Cardiac septum (tissue), 1 donor: ENCODE results near the gene PIP4K2C. TPM values are rescaled to one million over a fixed set of nuclear protein-coding genes. Genes with fewer than 3 reads are reported as not detected.

Source experiments
- DNase-seq: peaks from one replicate; pipeline ENCODE4 v3.0.0-alpha.2; 2020; ENCODE audit warnings: low spot score
- intact Hi-C: fragments of 100-400 bp; cut with DNase I; formaldehyde crosslinking; loops from one replicate; pipeline ENCODE4 v1.14.0; 2022
- long read RNA-seq: library from polyadenylated mRNA; unstranded; transcript quantifications from one replicate; pipeline ENCODE4 v2.0.0, GENCODE V29; 2021
- total RNA-seq: library from RNA; stranded (reverse); fragmentation: NEBNext Ultra II Directional; extraction: Animal tissue kit (Norgen Biotek cat#: 25700); gene quantifications from one replicate; pipeline ENCODE4 v1.2.1, GENCODE V29; 2021
- donor health status: DM: no; HTN: no; CAD: no.

Gene PIP4K2C
- 17.9 TPM for total RNA-seq
- long read RNA-seq, transcript PIP4K2C-201 (10 exons, 2,924 nt): major isoform, 17 of 24 reads
- long read RNA-seq, partial matches to known transcripts: 2 of 24 reads
- long read RNA-seq, other reads (novel, unspliced or antisense): 4 of 24 reads

GRCh38 chr12:57590864-57591781 lies at the start of gene PIP4K2C:
PIP4K2C (plus strand) TSS chr12:57591192; CDS start chr12:57591290, 98 bp downstream.
- peak; percentile 94 for DNase-seq
- intact Hi-C loops: no loop called here

- intact Hi-C loops: no loop called here
- DNase-seq: no peak
Measured at GRCh38 chr12:57541717-57542116, 49.3 kb upstream of the PIP4K2C start.

GRCh38 chr12:57543581-57543980 lies 47.4 kb upstream of the PIP4K2C start:
- no peak for DNase-seq
- intact Hi-C loops: no loop called here

- intact Hi-C loops: loop anchor here (2.0 kb wide), 1 partner anchor 23 kb away; the partner anchor contains the start of gene MBD6
- DNase-seq: no peak
Measured at GRCh38 chr12:57545809-57546437, 45.1 kb upstream of the PIP4K2C start.

GRCh38 chr12:57546438-57547287 lies 44.3 kb upstream of the PIP4K2C start, which contains the start of gene DCTN2:
DCTN2 (minus strand) TSS chr12:57547192; CDS start chr12:57547063, 129 bp downstream.
- DNase-seq: peak; percentile 97
- intact Hi-C loops: loop anchor here (2.0 kb wide), 1 partner anchor 24 kb away; the partner anchor contains the start of gene MBD6

- no peak for DNase-seq
- intact Hi-C loops: loop anchor here (2.0 kb wide), 1 partner anchor 25 kb away; the partner anchor contains the start of gene MBD6
Measured at GRCh38 chr12:57547288-57548012, 43.5 kb upstream of the PIP4K2C start.

- DNase-seq: no peak
- intact Hi-C loops: no loop called here
Measured at GRCh38 chr12:57548013-57548315, 43.0 kb upstream of the PIP4K2C start.

- intact Hi-C loops: no loop called here
- no peak for DNase-seq
Measured at GRCh38 chr12:57548488-57548887, 42.5 kb upstream of the PIP4K2C start.

- DNase-seq: no peak
- intact Hi-C loops: no loop called here
Measured at GRCh38 chr12:57549203-57549908, 41.6 kb upstream of the PIP4K2C start.

GRCh38 chr12:57549909-57550640 lies 40.9 kb upstream of the PIP4K2C start, which contains the start of gene KIF5A:
KIF5A (plus strand) TSS chr12:57550044; CDS start chr12:57550272, 228 bp downstream.
- DNase-seq: no peak
- intact Hi-C loops: no loop called here

- no peak for DNase-seq
- intact Hi-C loops: no loop called here
Measured at GRCh38 chr12:57550641-57551549, 40.1 kb upstream of the PIP4K2C start.

GRCh38 chr12:57551637-57552305 lies 39.2 kb upstream of the PIP4K2C start:
- intact Hi-C loops: no loop called here

GRCh38 chr12:57552306-57552651 lies 38.7 kb upstream of the PIP4K2C start:
- intact Hi-C loops: no loop called here
- no peak for DNase-seq

More at GRCh38 chr12:57551637-57552305, 39.2 kb upstream of the PIP4K2C start:
- no peak for DNase-seq

- intact Hi-C loops: no loop called here
Measured at GRCh38 chr12:57552835-57553313, 38.1 kb upstream of the PIP4K2C start.

GRCh38 chr12:57553343-57554202 lies 37.4 kb upstream of the PIP4K2C start:
- intact Hi-C loops: no loop called here

More at GRCh38 chr12:57552835-57553313, 38.1 kb upstream of the PIP4K2C start:
- no peak for DNase-seq

More at GRCh38 chr12:57553343-57554202, 37.4 kb upstream of the PIP4K2C start:
- DNase-seq: no peak
